Glutamatergic neuron (in vitro differentiated cells): ENCODE data around the gene SLC35A3. TPM values are rescaled to one million over a fixed set of nuclear protein-coding genes. Genes with fewer than 3 reads are reported as not detected.
"Not testable (repeated sequence)": the region's sequence is repeated elsewhere in the genome, so short reads cannot be mapped to it uniquely, and the experiment has no call there.

Experiments
- DNase-seq: peaks from one replicate; pipeline ENCODE4 v3.0.0; 2022
- H3K27ac Mint-ChIP-seq: one replicate; pipeline ENCODE4 v1.8.0; 2020; ENCODE audit warnings: mild to moderate bottlenecking, mixed read lengths, inconsistent platforms; ENCODE audit not compliant: unreplicated experiment
- H3K27me3 Mint-ChIP-seq: one replicate; pipeline ENCODE4 v1.8.0; 2020; ENCODE audit warnings: mild to moderate bottlenecking, moderate library complexity, mixed read lengths, inconsistent platforms; ENCODE audit not compliant: unreplicated experiment
- H3K36me3 Mint-ChIP-seq: one replicate; pipeline ENCODE4 v1.8.0; 2020; ENCODE audit warnings: mild to moderate bottlenecking, mixed read lengths, inconsistent platforms; ENCODE audit not compliant: unreplicated experiment
- H3K4me1 Mint-ChIP-seq: one replicate; pipeline ENCODE4 v1.8.0; 2020; ENCODE audit warnings: mild to moderate bottlenecking, low read depth, mixed read lengths, inconsistent platforms; ENCODE audit not compliant: unreplicated experiment
- H3K4me3 Mint-ChIP-seq: one replicate; pipeline ENCODE4 v1.8.0; 2020; ENCODE audit warnings: mild to moderate bottlenecking, mixed read lengths, inconsistent platforms; ENCODE audit not compliant: unreplicated experiment
- H3K9me3 Mint-ChIP-seq: one replicate; pipeline ENCODE4 v1.8.0; 2020; ENCODE audit warnings: mild to moderate bottlenecking, moderate library complexity, mixed read lengths, inconsistent platforms; ENCODE audit not compliant: unreplicated experiment
- CTCF ChIP-seq: fragments of 200-600 bp; sonication (generic); IDR thresholded peaks from one replicate; pipeline ENCODE4 v1.5.0; 2021; ENCODE audit not compliant: partially characterized antibody, unreplicated experiment
- total RNA-seq: library from RNA; stranded (reverse); fragmentation: NEBNext Ultra II Directional; extraction: Animal tissue kit (Norgen Biotek cat#: 25700); gene quantifications from one replicate; pipeline ENCODE4 v1.2.1, GENCODE V29; 2021; ENCODE audit not compliant: unreplicated experiment

The SLC35A3 gene
- total RNA-seq, 1 donor from 2014 or later: 7.7 TPM

- no peak for DNase-seq
- Mint-ChIP-seq H3K27me3 (no peaks in the 10 kb centered on the region), H3K9me3 (peaks cover 2% of the 10 kb centered on the region), H3K4me1 (no peaks in the 10 kb centered on the region), H3K4me3 (no peak overlapping the region), H3K36me3 (no peaks in the 10 kb centered on the region), H3K27ac (no peak overlapping the region)
- TF ChIP-seq CTCF: no peak
Measured at GRCh38 chr1:99964806-99965205, 5.0 kb upstream of the SLC35A3 start.

GRCh38 chr1:99965646-99966375 lies 4.0 kb upstream of the SLC35A3 start:
- H3K4me3 Mint-ChIP-seq: no peak overlapping the region
- peaks cover under 1% of the 10 kb centered on the region for H3K27me3 Mint-ChIP-seq
- H3K4me1 Mint-ChIP-seq: peaks cover 5% of the 10 kb centered on the region
- no peak overlapping the region for H3K27ac Mint-ChIP-seq
- no peak for DNase-seq
- TF ChIP-seq CTCF: no peak
- no peaks in the 10 kb centered on the region for H3K36me3 Mint-ChIP-seq
- H3K9me3 Mint-ChIP-seq: peaks cover 3% of the 10 kb centered on the region

GRCh38 chr1:99968214-99968613 lies 1.6 kb upstream of the SLC35A3 start:
- Mint-ChIP-seq H3K9me3 (peaks cover 6% of the 10 kb centered on the region), H3K36me3 (no peaks in the 10 kb centered on the region), H3K27ac (no peak overlapping the region), H3K27me3 (peaks cover 2% of the 10 kb centered on the region), H3K4me3 (no peak overlapping the region), H3K4me1 (peaks cover 7% of the 10 kb centered on the region)
- TF ChIP-seq CTCF: no peak
- no peak for DNase-seq

- H3K27ac Mint-ChIP-seq: no peak overlapping the region
- H3K4me1 Mint-ChIP-seq: peaks cover 7% of the 10 kb centered on the region
- H3K9me3 Mint-ChIP-seq: peaks cover 6% of the 10 kb centered on the region
- H3K36me3 Mint-ChIP-seq: no peaks in the 10 kb centered on the region
- H3K4me3 Mint-ChIP-seq: peak overlapping the region; percentile 80
- peaks cover 2% of the 10 kb centered on the region for H3K27me3 Mint-ChIP-seq
- no peak for TF ChIP-seq CTCF
- no peak for DNase-seq
Measured at GRCh38 chr1:99969260-99969728, 502 bp upstream of the SLC35A3 start.

- no peak overlapping the region for H3K27ac Mint-ChIP-seq
Measured at GRCh38 chr1:99970713-99971255, 988 bp downstream of the SLC35A3 start.

GRCh38 chr1:99972066-99972465 lies 2.3 kb downstream of the SLC35A3 start:
- not testable (repeated sequence) for H3K4me1 Mint-ChIP-seq, DNase-seq, H3K9me3 Mint-ChIP-seq, H3K4me3 Mint-ChIP-seq, H3K36me3 Mint-ChIP-seq, H3K27me3 Mint-ChIP-seq, H3K27ac Mint-ChIP-seq

More at GRCh38 chr1:99970713-99971255, 988 bp downstream of the SLC35A3 start:
- H3K27me3 Mint-ChIP-seq: peaks cover 2% of the 10 kb centered on the region
- H3K36me3 Mint-ChIP-seq: no peaks in the 10 kb centered on the region
- no peak for DNase-seq
- peaks cover 8% of the 10 kb centered on the region for H3K9me3 Mint-ChIP-seq
- peaks cover 7% of the 10 kb centered on the region for H3K4me1 Mint-ChIP-seq
- H3K4me3 Mint-ChIP-seq: peak overlapping the region; percentile 99
- TF ChIP-seq CTCF: no peak
